PC-3 (cell line): Measurements from ENCODE around the gene ENTPD5. TPM values are rescaled to one million over a fixed set of nuclear protein-coding genes. Genes with fewer than 3 reads are reported as not detected.
A peak's percentile ranks its signal among the peaks of the same experiment; 100 is the strongest.

Experiments used
- ATAC-seq: fragments of 200-7000 bp; cut with Tn5 transposase; 2 replicates; pipeline ENCODE4 v1.9.1; 2020; ENCODE audit warnings: mild to moderate bottlenecking, moderate library complexity
- BruUV-seq: library from RNA; stranded (reverse); fragments of 400-500 nt; replicated peaks from 2 replicates; lab custom pipeline; 2021; lab: Mats Ljungman, UMichigan
- CTCF ChIA-PET: fragments of 300-600 bp; sonication (Branson Sonifier 250); formaldehyde crosslinking; loops from one replicate; lab custom pipeline; 2022; ENCODE audit warnings: antibody characterized with exemption; lab: Charles Lee
- POLR2A ChIA-PET: fragments of 300-600 bp; sonication (Branson Sonifier 250); formaldehyde crosslinking; loops from one replicate; lab custom pipeline; 2022; ENCODE audit warnings: antibody characterized with exemption; ENCODE audit not compliant: unreplicated experiment; lab: Charles Lee
- DNase-seq: peaks from one replicate; pipeline ENCODE4 v3.0.0-alpha.2; 2015
- H2AFZ ChIP-seq: fragments of 300-600 bp; sonication (generic); 2 replicates; pipeline ENCODE4 v1.6.0; 2016; ENCODE audit warnings: antibody characterized with exemption, low read length
- H3F3A ChIP-seq: fragments of 300-600 bp; sonication (generic); one replicate; pipeline ENCODE4 v1.6.0; 2017; ENCODE audit warnings: antibody characterized with exemption, low read length, control low read depth, mild to moderate bottlenecking; ENCODE audit not compliant: unreplicated experiment
- H3K27ac ChIP-seq: fragments of 300-600 bp; sonication (generic); 2 replicates; pipeline ENCODE4 v1.5.1; 2016; ENCODE audit warnings: mild to moderate bottlenecking, low read length
- H3K27me3 ChIP-seq: fragments of 300-600 bp; sonication (generic); 2 replicates; pipeline ENCODE4 v1.6.1; 2016; ENCODE audit warnings: low read length, mixed read lengths
- H3K36me3 ChIP-seq: fragments of 300-600 bp; sonication (generic); 2 replicates; pipeline ENCODE4 v1.6.1; 2016; ENCODE audit warnings: low read depth, mixed run types, low read length, mixed read lengths
- H3K4me1 ChIP-seq: fragments of 300-600 bp; sonication (generic); 2 replicates; pipeline ENCODE4 v1.5.1; 2016; ENCODE audit warnings: low read length; ENCODE audit not compliant: insufficient read depth
- H3K4me2 ChIP-seq: fragments of 300-600 bp; sonication (generic); 2 replicates; pipeline ENCODE4 v1.6.0; 2016; ENCODE audit warnings: low read length
- H3K4me3 ChIP-seq: fragments of 300-600 bp; sonication (generic); 2 replicates; pipeline ENCODE4 v1.5.1; 2016; ENCODE audit warnings: mild to moderate bottlenecking, low read length, mixed read lengths
- H3K79me2 ChIP-seq: fragments of 300-600 bp; sonication (generic); 2 replicates; pipeline ENCODE4 v1.6.1; 2017; ENCODE audit warnings: low read length, mixed read lengths
- H3K9ac ChIP-seq: fragments of 300-600 bp; sonication (generic); 2 replicates; pipeline ENCODE4 v1.6.0; 2016; ENCODE audit warnings: mild to moderate bottlenecking, low read length
- H3K9me2 ChIP-seq: fragments of 300-600 bp; sonication (generic); replicated peaks from 2 replicates; pipeline ENCODE4 v1.6.1; 2016; ENCODE audit warnings: mixed run types, low read length, mixed read lengths
- H3K9me3 ChIP-seq: fragments of 300-600 bp; sonication (generic); 2 replicates; pipeline ENCODE4 v1.6.1; 2016; ENCODE audit warnings: low read length, mixed read lengths
- H4K20me1 ChIP-seq: fragments of 300-600 bp; sonication (generic); 2 replicates; pipeline ENCODE4 v1.6.1; 2016; ENCODE audit warnings: low read length, mixed read lengths
- CTCF ChIP-seq: fragments of 300-600 bp; sonication (generic); conservative IDR thresholded peaks from 2 replicates; pipeline ENCODE4 v1.5.1; 2017; ENCODE audit warnings: antibody characterized with exemption, low read depth, mild to moderate bottlenecking, low read length
- EZH2 ChIP-seq: fragments of 300-600 bp; sonication (generic); IDR thresholded peaks from one replicate; pipeline ENCODE4 v1.6.1; 2017; ENCODE audit warnings: antibody characterized with exemption, mild to moderate bottlenecking, low read length; ENCODE audit not compliant: unreplicated experiment
- EZH2phosphoT487 ChIP-seq: fragments of 300-600 bp; sonication (generic); IDR thresholded peaks from 2 replicates; pipeline ENCODE4 v1.6.1; 2018; ENCODE audit warnings: mild to moderate bottlenecking, antibody characterized with exemption, low read length, borderline replicate concordance
- intact Hi-C: fragments of 100-400 bp; cut with micrococcal nuclease; formaldehyde crosslinking; loops from 2 replicates; pipeline ENCODE4 v1.9.0; 2023
- total RNA-seq: library from RNA; depleted of rRNA; stranded (reverse); fragments of >200 nt; gene quantifications from 2 replicates; pipeline ENCODE4 v1.2.3, GENCODE V29; 2014; rRNA removed

Gene ENTPD5
- total RNA-seq, 1 experiment from 2014 or later = 11.2 TPM

GRCh38 chr14:73913256-73913655 lies 105.8 kb downstream of the ENTPD5 start:
- no peak overlapping the region for H3K4me3 ChIP-seq
- no peaks in the 10 kb centered on the region for H3K9me3 ChIP-seq
- no peak overlapping the region for H2AFZ ChIP-seq
- no peaks in the 10 kb centered on the region for H3F3A ChIP-seq
- H3K9me2 ChIP-seq = no peaks in the 10 kb centered on the region
- no peak overlapping the region for H3K27ac ChIP-seq
- CTCF ChIA-PET = no interaction called here
- no peak for TF ChIP-seq EZH2phosphoT487
- TF ChIP-seq EZH2 = no peak
- no peak for TF ChIP-seq CTCF
- peaks cover 58% of the 10 kb centered on the region for H3K36me3 ChIP-seq
- no peaks in the 10 kb centered on the region for H3K27me3 ChIP-seq
- H3K9ac ChIP-seq = no peak overlapping the region
- no peaks in the 10 kb centered on the region for H4K20me1 ChIP-seq
- 0 out of 2 replicates have a peak, but pooled peaks cover 10% of the 10 kb centered on the region for H3K79me2 ChIP-seq
- POLR2A ChIA-PET = no interaction called here
- peaks cover 6% of the 10 kb centered on the region for H3K4me1 ChIP-seq
- intact Hi-C loops = no loop called here
- no peak for DNase-seq
- BruUV-seq = no TSS peak
- ATAC-seq = no peak
- no peak overlapping the region for H3K4me2 ChIP-seq

GRCh38 chr14:73909681-73910080 lies 109.4 kb downstream of the ENTPD5 start:
- Histone ChIP-seq H3K4me1 (no peaks in the 10 kb centered on the region), H3K36me3 (peaks cover 72% of the 10 kb centered on the region), H3K4me3 (no peak overlapping the region), H3K4me2 (no peak overlapping the region), H3K9me2 (no peaks in the 10 kb centered on the region), H3K9ac (no peak overlapping the region), H4K20me1 (no peaks in the 10 kb centered on the region), H3K27ac (no peak overlapping the region), H3K9me3 (no peaks in the 10 kb centered on the region), H3F3A (no peaks in the 10 kb centered on the region), H2AFZ (no peak overlapping the region), H3K27me3 (no peaks in the 10 kb centered on the region), H3K79me2 (0 out of 2 replicates have a peak, but pooled peaks cover 6% of the 10 kb centered on the region)
- intact Hi-C loops = no loop called here
- ATAC-seq (no peak), DNase-seq (no peak)
- ChIA-PET POLR2A (no interaction called here), CTCF (no interaction called here)
- TSS peak; percentile 9 for BruUV-seq
- TF ChIP-seq EZH2phosphoT487 = no peak
- TF ChIP-seq EZH2 = no peak
- TF ChIP-seq CTCF = no peak

Other genes with a start within 250 kb of the ENTPD5 start
- gene PTGR2, start 167.5 kb downstream of the ENTPD5 start, total RNA-seq = 6.2 and 7.9 TPM in 2 replicates
- 44.9 and 46.8 TPM in 2 replicates for gene ZNF410, start 132.4 kb downstream of the ENTPD5 start, total RNA-seq
- gene FAM161B, start 69.2 kb downstream of the ENTPD5 start, total RNA-seq = 2.8 and 3.5 TPM in 2 replicates
- 33.2 and 40.3 TPM in 2 replicates for gene COQ6, start 69.0 kb downstream of the ENTPD5 start, total RNA-seq
- 1.5 and 3.9 TPM in 2 replicates for gene BBOF1, start 61 bp upstream of the ENTPD5 start, total RNA-seq
- gene ALDH6A1, start 65.2 kb upstream of the ENTPD5 start, total RNA-seq = 5.0 and 5.4 TPM in 2 replicates
- 8.4 and 9.3 TPM in 2 replicates for gene LIN52, start 65.7 kb upstream of the ENTPD5 start, total RNA-seq
- gene VSX2, start 220.2 kb upstream of the ENTPD5 start, total RNA-seq = not detected in 2 replicates